GM18868 (cell line): ENCODE results near the gene MAP3K7.
"Not testable (repeated sequence)": the region's sequence is repeated elsewhere in the genome, so short reads cannot be mapped to it uniquely, and the experiment has no call there.

Source experiments
- ATAC-seq: cut with Tn5 transposase; IDR thresholded peaks from one replicate; pipeline ENCODE4 v1.9.1; 2021; ENCODE audit warnings: mild to moderate bottlenecking, moderate library complexity; ENCODE audit not compliant: unreplicated experiment

The MAP3K7 gene

DNA sequence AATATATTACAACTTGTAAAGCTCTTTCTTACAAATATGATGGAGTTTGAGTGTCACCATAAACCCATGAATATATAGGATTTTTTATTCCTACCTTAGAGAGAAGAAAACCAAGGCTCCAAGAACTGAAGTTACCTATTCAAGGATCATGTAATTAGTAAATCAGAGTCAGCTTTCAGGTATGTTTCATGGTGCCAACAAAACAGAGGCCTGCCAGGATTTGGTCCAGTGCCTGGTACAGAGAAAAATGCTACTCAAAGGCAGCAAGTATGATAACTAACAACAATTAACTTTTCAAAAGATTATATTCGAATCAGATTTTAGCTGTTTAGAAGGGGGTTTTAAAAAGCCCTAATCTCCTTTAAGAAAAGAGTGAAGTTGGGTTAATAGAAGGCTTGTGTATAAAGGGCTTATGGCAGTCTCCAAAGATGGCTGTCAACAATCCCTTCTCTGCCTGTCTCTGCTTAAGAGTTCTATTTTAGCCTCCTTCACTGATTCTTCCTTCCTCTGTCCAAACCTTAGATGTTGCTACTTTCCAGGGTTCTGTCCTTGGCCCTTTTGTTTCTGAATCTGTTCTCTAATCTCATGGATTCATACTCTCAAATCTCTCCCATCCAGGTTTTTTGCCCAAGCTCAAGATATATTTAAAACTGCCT lies 7.8 kb downstream of the MAP3K7 start:
- no peak for ATAC-seq

DNA sequence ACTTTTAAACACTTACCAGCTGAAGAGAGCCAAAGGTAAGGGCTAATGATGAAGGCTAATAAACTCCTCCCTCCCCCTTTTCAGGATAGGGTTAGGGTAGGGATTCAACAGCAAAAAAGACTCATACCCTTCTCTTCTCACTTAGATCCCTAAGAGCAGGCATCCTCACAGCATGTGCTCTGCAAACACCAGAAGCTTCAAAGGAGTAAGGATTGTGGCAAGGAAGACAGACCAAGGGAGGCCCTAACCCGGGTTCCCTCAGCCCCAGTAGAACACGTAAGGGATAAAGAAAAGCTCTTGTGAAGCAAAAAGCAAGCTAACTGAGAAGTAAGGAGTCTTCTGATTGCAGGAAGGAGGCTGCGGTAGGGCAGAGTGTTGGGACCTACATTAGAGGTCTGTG lies 11.6 kb downstream of the MAP3K7 start:
- no peak for ATAC-seq

DNA sequence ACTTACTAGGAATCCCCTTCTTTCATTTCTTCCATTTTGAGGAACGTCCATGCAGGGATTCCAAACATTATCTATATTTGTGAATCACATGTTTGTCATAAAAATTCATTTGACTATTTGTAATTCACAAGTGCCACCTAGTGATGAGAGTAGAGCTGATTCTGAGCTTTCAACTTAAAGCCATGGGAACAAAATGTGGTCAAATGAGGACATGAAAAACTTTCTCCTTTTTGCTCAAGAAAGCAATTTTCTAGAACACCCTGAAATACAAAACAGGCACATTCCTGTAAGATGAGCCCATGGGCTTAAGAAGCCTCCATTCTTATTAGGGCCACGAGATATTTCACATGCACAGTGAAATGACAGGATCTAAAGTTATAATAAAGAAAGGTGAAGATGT lies 12.3 kb downstream of the MAP3K7 start:
- no peak for ATAC-seq

DNA sequence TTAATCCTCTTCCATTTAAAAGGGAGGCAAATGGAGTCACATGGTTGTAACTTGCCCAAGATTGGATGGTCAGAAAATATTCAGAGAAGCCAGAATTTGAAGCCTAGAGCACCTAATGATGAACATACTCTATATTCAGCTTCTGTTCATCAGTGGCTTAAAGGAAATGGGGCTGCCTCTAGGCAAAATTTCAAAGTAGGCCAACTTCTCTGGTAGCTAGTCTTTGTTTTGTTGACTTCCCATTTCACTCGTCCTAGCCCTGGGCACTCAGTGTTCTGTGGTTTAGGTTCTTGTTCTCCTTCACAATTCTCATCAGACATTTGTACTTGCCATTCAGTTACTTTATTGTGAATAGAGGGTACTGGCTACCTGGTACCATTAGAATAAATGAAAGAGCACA lies 13.2 kb downstream of the MAP3K7 start:
- ATAC-seq: no peak

DNA sequence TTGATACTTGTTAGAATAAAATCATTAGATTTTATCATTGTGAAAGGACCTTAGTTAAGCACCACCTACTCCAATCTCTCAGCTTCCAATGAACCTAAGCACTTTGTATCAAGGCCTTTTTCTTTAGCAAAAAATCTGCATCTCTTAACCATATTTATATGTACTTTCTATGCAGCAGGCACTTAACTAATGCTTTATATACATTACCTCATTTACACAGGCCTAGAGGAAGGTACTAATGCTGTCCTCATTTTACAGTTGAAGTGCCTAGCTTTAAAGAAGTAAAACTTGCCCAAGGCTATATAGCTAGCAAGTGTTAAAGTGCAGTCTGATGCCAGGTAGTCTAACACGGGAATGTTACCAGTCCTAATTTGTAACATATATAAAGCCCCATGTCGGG lies 14.0 kb downstream of the MAP3K7 start:
- ATAC-seq: no peak

DNA sequence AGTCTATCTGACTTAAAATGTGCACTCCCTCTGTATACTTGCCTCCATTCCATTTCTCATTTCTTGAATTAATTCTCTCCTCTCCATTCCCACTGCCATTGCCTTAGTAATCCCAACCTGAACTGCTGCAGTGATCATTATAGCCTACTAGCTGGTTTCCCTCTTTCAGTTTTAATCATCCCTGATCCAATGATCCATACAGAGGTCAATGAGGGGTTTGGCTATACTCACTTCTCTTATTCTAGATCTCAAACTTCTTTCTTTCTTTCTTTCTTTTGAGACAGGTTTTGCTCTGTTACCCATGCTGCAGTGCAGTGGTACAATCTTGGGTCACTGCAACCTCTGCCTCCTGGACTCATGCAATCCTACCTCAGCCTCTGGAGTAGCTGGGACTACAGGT lies 17.6 kb downstream of the MAP3K7 start:
- no peak for ATAC-seq

DNA sequence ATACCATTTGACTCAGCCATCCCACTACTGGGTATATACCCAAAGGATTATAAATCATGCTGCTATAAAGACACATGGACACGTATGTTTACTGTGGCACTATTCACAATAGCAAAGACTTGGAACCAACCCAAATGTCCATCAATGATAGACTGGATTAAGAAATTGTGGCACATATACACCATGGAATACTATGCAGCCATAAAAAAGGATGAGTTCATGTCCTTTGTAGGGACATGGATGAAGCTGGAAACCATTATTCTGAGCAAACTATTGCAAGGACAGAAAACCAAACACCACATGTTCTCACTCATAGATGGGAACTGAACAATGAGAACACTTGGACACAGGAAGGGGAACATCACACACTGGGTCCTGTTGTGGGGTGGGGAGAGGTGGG lies 19.2 kb downstream of the MAP3K7 start:
- not testable (repeated sequence) for ATAC-seq

DNA sequence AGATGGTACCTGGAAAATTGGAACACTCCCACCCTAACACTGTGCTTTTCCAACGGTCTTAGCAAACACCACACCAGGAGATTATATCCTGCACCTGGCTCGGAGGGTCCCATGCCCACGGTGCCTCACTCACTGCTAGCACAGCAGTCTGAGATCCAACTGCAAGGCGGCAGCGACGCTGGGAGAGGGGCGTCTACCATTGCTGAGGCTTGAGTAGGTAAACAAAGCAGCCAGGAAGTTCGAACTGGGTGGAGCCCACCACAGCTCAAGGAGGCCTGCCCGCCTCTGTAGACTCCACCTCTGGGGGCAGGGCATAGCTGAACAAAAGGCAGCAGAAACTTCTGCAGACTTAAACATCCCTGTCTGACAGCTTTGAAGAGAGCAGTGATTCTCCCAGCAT lies 24.5 kb downstream of the MAP3K7 start:
- not testable (repeated sequence) for ATAC-seq

DNA sequence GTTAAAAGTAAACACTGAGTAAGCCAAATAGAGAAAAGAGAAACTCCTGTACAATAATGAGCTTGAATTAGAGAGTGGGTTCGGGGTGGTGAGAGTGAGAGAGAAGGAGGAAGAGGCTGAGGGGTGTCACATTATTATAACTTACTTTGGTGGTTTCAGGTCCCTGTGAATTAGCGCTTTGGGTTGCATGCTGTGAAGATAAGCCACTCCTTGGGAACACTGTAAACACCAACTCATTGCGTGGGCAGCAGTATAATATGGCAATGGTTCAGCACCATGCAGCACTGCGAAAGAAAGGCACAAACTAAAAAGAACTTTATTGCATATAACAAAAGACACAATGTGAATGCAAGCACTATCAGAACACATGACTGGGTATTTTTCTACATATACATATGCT lies 26.9 kb downstream of the MAP3K7 start:
- no peak for ATAC-seq

DNA sequence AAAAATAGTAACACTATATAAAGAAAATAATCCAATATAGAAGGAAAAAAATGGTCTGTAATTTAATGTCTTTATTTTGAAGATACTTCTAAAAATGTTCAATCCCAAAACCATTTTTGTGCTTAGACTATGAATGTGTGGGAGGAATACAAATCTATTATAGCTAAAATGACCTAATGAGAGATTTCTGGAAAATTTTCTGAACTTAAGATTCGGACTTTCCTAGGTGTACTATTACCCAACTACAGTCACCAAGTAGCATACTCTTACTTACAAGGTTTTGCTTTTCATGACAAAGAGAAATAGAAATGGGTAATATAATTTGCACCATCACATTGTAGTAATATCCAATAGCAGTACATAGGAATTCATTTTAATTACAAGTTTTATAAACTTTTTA lies 29.9 kb downstream of the MAP3K7 start:
- no peak for ATAC-seq

DNA sequence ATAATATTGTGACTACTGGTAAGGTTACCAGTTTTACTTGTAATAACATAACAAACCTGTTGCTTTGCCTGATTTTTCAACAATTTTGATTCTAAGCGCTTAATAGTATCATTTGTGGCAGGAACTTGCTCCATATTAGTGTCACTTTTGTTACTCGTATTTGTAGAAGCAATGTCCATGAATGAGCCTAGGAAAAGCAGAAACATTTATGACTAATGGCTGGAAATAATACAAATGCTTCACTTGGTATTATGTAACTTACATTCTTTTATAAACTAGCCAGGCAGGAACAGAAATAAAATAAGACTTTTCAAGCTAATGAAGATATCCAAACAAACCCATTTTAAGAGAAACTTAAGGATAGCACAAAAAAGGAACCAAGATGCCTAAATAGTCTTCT lies 38.9 kb downstream of the MAP3K7 start:
- ATAC-seq: no peak

DNA sequence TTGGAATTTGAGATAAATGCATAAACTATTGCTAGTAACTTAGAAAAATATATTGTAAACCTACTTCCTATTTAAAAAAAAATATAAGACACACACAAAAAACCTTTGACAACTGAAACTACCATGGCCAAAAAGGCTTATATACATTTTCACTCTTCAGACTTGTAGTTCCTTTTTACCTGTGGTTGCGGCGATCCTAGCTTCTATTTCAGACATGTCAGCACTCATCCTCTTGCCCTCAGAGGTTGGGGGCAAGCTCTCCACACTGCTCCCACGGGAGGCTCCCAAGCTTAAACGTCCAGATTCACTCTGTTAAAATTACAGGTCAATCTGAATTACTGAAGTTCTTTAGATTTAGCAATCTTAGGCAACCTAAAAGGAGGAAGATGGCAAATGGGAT lies 39.8 kb downstream of the MAP3K7 start:
- ATAC-seq: no peak

DNA sequence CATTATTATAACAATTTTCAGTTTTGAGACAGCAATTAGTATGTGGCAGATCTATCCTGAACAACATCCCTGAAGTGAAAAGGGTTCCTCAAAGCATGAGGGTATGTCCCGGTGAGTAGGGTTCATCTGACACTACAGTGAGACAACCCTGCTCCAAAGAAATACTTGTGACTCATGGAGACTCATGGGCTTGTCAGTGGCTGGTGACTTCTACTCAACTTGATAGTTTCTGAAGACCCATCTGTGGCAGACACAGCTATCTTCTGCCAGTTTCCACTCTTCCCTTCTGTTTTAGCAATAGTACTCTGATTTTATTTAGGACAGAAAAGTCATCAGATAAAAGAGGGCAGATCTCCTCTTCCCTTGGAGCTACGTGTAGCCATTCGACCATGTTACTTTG lies 41.4 kb downstream of the MAP3K7 start:
- ATAC-seq: no peak

DNA sequence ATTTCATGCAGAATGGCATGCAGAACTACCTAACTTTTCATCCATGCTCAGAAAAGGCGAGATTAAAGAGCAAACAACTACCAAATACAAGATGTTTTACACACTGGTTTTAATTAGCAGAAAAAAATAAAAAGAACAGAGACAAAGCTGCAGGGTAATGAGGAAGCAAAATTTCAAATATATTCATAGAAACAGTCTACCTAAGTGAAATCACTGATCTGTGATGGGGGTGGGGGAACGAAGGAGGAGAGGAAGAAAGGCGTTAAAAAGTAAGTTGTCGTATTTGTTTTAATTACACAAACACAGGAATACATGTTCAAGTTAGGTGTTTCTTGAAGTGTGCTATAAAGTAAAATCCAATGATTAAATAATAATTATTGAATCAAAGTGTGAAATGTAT lies 42.1 kb downstream of the MAP3K7 start:
- ATAC-seq: no peak

DNA sequence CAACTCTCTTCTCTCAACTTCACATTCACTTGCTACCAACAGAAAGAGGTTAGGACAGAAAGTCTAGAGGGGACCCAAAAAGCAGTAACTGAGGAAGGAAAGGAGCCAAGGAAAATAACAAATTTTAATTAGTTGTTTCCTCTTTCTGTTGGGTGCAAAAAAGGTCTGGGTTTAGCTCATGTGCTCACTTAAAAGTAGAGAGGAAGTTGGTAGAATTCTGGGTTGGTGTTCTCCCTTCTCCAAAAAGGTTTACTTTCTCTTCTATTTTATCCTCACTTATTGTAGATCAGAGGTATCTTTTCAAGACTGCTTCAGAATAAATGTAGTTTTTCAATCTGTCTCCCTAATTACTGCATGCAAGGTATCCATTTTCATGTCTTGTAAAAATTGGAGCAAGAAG lies 42.8 kb downstream of the MAP3K7 start:
- no peak for ATAC-seq

DNA sequence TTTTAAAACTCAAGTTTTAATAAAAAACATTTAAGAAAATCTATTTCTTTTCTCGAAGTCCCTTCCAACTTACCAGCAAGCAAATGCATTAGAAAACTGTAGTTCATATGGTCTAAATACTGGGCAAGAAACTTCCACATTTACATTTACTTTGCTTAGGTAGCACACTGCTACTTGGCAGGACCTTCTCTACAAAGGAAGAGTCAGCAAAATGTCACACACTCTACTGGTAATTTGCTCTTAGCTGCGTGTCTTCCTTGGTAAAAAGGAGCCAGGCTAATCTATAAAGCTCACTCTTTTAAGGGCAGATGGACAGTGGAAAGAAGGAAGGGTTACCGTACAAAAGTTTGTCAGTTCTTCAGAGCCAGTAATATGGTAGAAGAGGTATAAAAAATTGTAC lies 45.7 kb downstream of the MAP3K7 start:
- no peak for ATAC-seq

DNA sequence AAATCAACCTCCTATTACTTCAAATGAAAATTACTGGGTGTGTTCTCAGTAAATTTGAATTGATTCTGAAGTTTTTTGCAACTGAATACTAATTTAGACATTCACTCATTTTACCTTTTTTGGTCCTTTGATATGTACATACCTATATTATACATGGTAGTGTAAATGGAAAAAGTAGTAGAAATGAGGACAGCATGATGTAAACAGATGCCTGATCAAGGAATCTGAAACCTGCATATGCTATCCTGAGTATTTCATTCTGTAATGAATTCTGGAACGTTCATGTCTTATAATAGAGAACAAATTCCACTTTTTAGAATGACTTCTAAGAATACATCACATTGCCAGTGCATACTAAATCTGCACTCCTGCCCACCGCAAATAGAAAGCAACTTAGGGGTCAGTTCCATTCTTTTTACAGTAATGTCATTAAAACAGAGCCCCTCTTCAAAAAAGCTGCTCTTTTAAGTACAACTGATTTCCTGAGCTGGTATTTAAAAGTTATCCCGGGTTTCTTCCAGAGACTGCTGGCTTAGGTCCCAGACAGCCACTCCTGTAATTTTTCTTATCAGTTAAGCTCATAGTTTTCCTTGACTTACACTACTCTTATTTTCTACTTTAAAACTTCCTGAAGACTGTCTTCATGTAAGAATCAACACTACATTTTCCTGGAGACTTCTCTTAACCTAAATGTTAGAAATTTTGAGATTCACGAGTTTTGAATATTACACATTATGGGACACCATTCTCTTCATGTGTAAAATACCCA lies 48.4 kb downstream of the MAP3K7 start:
- no peak for ATAC-seq

DNA sequence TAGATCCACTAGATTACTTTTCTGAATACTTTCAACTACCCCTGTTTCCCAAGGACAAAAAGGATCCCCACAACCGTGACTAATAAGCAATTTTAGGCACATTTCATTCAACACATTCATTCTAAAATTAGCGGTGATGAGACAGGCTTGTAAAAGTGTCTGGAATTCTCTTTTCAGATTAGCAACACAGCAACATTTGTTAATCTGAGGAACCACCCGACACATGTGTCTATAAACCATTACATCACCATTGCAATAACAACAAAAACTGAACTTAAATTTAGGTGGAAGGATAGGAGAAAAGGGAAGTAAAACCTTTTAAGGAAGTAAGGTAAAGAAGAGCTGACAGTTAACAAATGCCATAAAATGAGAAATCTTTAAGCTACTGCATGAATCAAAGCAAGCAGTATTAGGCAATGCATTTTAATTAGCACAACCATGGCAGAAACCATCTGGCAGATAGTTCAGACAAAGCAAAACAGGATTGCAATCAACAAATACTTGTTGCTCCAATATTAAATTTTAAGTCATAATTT lies 49.1 kb downstream of the MAP3K7 start:
- ATAC-seq: peak; percentile 90

DNA sequence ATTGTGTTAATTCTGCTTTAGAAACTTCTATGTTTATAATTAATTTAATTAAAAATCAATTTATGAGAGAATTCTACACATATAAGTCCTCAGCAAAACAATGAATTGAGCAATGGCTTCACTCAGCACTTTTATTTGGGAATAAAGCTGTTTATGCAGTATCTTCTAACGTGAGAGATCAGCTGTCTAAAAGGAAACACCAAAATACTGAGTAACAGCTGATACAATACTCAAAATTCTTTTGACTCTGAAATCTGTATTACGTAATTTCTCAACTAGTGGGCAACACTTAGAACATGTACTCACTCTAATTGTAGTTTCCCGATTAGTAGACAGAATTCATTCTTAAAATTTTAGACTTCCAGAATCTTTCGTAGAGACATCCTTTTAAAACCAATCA lies 49.8 kb downstream of the MAP3K7 start:
- no peak for ATAC-seq

DNA sequence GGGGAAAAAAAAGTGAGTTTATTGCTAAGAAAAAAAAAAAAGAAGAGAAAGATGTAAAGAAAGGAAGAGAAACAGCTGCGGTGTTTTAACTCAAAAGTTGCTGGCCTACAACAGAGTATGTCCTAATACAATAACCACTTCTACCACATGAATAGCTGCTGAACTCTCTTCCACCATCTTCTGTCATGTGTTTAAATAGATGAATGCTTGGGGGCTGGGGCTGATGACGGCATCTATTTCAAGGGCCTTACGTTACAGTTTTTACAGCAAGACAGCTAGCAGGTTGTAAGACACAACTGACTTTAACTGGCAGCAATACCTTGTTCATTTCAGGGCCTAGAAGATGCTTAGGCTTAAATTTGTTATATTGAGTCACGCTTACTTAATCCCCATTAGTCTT lies 50.4 kb downstream of the MAP3K7 start:
- ATAC-seq: no peak

DNA sequence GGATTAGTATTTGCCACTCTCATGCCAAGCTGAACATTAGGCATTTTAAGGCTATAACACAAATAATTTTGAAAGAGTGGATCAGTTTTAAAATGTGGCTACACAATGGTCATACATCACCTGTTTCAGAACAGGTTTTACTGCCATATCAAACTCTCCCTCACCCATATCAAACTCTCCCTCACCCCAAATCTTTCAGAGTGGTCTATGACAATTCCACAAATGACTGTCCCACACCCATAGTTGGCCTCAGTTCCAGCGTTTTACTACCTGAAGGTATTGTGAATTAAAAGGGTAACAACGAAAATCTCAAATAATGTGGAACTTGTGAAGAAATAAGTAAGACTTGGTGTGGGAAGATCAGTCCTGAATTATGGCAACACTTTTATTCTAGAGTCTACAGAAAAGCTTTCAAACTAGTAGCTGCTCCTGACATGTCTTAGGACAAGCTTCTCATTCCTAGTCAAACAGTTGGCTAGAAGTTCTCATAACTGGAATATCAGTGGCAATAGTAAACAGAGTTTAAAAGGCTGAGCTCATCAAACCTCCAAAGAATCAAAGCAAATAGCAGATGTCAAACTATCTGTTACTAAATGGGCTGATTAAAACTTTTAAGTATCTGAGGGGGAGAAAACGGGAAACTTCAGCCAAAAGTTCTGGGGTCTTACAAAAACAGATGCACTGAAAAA lies 52.4 kb downstream of the MAP3K7 start:
- no peak for ATAC-seq
